H1 (cell line): ENCODE measurements around the gene HOXB7. TPM values are rescaled to one million over a fixed set of nuclear protein-coding genes. Genes with fewer than 3 reads are reported as not detected.
A peak's percentile ranks its signal among the peaks of the same experiment; 100 is the strongest.

Experiments
- CTCF ChIA-PET: fragments of 300-600 bp; sonication (Branson Sonifier 250); formaldehyde crosslinking; loops from one replicate; lab custom pipeline; 2021; ENCODE audit not compliant: partially characterized antibody; lab: Charles Lee
- POLR2A ChIA-PET: fragments of 300-600 bp; sonication (Branson Sonifier 250); formaldehyde crosslinking; loops from one replicate; lab custom pipeline; 2021; ENCODE audit warnings: inconsistent platforms; ENCODE audit not compliant: partially characterized antibody; lab: Charles Lee
- DNase-seq, 2 experiments: peaks; one replicate each; pipeline versions ENCODE4 v3.0.0 to v3.0.0-alpha.2; 2010 to 2022; ENCODE audit warnings: low spot score in 2 of 2, low read depth in 1 of 2, mixed read lengths in 1 of 2
- FAIRE-seq: peaks from 2 replicates; lab custom pipeline; 2011; peaks lifted over from hg19 to GRCh38; lab: Jason Lieb, UNC
- H2AFZ ChIP-seq: 2 replicates; pipeline ENCODE4 v1.8.1; 2012; ENCODE audit warnings: low read length, inconsistent platforms
- H2AK5ac ChIP-seq: 2 replicates; pipeline ENCODE4 v1.6.1; 2013; ENCODE audit warnings: low read depth, low read length
- H2BK120ac ChIP-seq: replicated peaks from 2 replicates; pipeline ENCODE3; 2013; ENCODE audit warnings: low read depth, low read length, inconsistent platforms
- H2BK12ac ChIP-seq: 2 replicates; pipeline ENCODE4 v1.6.1; 2013; ENCODE audit warnings: low read depth, low read length
- H2BK15ac ChIP-seq: 2 replicates; pipeline ENCODE4 v1.6.1; 2013; ENCODE audit warnings: low read length
- H2BK20ac ChIP-seq: 2 replicates; pipeline ENCODE4 v1.6.1; 2013; ENCODE audit warnings: low read length
- H2BK5ac ChIP-seq: 2 replicates; pipeline ENCODE4 v1.6.1; 2013; ENCODE audit warnings: low read depth, low read length
- H3K14ac ChIP-seq: 2 replicates; pipeline ENCODE4 v1.6.1; 2013; ENCODE audit warnings: inconsistent platforms; ENCODE audit not compliant: insufficient read length
- H3K18ac ChIP-seq: 2 replicates; pipeline ENCODE4 v1.6.1; 2013; ENCODE audit warnings: low read length; ENCODE audit errors: extremely low read depth
- H3K23ac ChIP-seq: 2 replicates; pipeline ENCODE4 v1.6.1; 2013; ENCODE audit warnings: inconsistent platforms; ENCODE audit not compliant: insufficient read length
- H3K23me2 ChIP-seq: 2 replicates; pipeline ENCODE4 v1.6.1; 2013; ENCODE audit warnings: low read depth, low read length
- H3K27ac ChIP-seq: 2 replicates; pipeline ENCODE4 v1.6.1; 2011; ENCODE audit warnings: low read depth, low read length, inconsistent platforms
- H3K27me3 ChIP-seq, 4 experiments: replicated peaks in 1 of 4; 1 replicate in 1 of 4; 2 replicates in 3 of 4; pipeline versions ENCODE4 v1.6.1 to v1.8.1; 2011 to 2013; ENCODE audit warnings: low read length in 3 of 4, mild to moderate bottlenecking in 3 of 4, inconsistent platforms in 2 of 4, mixed read lengths in 2 of 4, moderate library complexity in 1 of 4; ENCODE audit not compliant: control insufficient read depth in 3 of 4, insufficient read depth in 3 of 4; ENCODE audit errors: extremely low read depth in 1 of 4
- H3K36me3 ChIP-seq, 4 experiments: 2 replicates each; pipeline versions ENCODE4 v1.6.1 to v1.8.1; 2011 to 2013; ENCODE audit warnings: mild to moderate bottlenecking in 4 of 4, low read length in 3 of 4, moderate library complexity in 2 of 4, control low read depth in 1 of 4, inconsistent platforms in 1 of 4; ENCODE audit not compliant: insufficient read depth in 4 of 4, control insufficient read depth in 2 of 4
- H3K4ac ChIP-seq: replicated peaks from 2 replicates; pipeline ENCODE3; 2013; ENCODE audit warnings: low read length, low read depth, mixed read lengths, inconsistent platforms; ENCODE audit not compliant: insufficient read length
- H3K4me1 ChIP-seq, 4 experiments: replicated peaks in 1 of 4; 1 replicate in 1 of 4; 2 replicates in 3 of 4; pipeline versions ENCODE4 v1.6.1 to v1.8.1; 2011 to 2013; ENCODE audit warnings: low read length in 3 of 4, inconsistent platforms in 2 of 4, mixed read lengths in 1 of 4; ENCODE audit not compliant: insufficient read depth in 4 of 4, control insufficient read depth in 3 of 4
- H3K4me2 ChIP-seq, 2 experiments: 2 replicates each; pipeline versions ENCODE4 v1.6.1 to v1.8.1; 2011 to 2013; ENCODE audit warnings: low read depth in 2 of 2, low read length in 2 of 2, control low read depth in 1 of 2, inconsistent platforms in 1 of 2, mild to moderate bottlenecking in 1 of 2; ENCODE audit not compliant: insufficient read depth in 1 of 2
- H3K4me3 ChIP-seq, 4 experiments: fragments of 200-600, 300-600 bp in 1 of 4; sonication (generic), shearing (Covaris generic), sonication (Bioruptor Twin) in 1 of 4; 2 replicates each; pipeline versions ENCODE4 v1.5.1 to v1.8.1; 2011 to 2016; ENCODE audit warnings: low read length in 4 of 4, low read depth in 3 of 4, control low read depth in 2 of 4, inconsistent platforms in 2 of 4, mild to moderate bottlenecking in 2 of 4, mixed read lengths in 1 of 4, moderate library complexity in 1 of 4; ENCODE audit not compliant: insufficient read depth in 2 of 4; ENCODE audit errors: extremely low read depth in 1 of 4
- H3K56ac ChIP-seq: replicated peaks from 2 replicates; pipeline ENCODE3; 2013; ENCODE audit warnings: low read depth, mild to moderate bottlenecking, mixed read lengths, low read length, inconsistent platforms; ENCODE audit not compliant: insufficient read length
- H3K79me1 ChIP-seq: 2 replicates; pipeline ENCODE4 v1.6.1; 2013; ENCODE audit warnings: low read depth, low read length, control low read depth
- H3K79me2 ChIP-seq, 2 experiments: 2 replicates each; pipeline versions ENCODE4 v1.6.1 to v1.8.1; 2012 to 2013; ENCODE audit warnings: low read length in 2 of 2, mild to moderate bottlenecking in 2 of 2, inconsistent platforms in 1 of 2; ENCODE audit not compliant: insufficient read depth in 2 of 2, control insufficient read depth in 1 of 2
- H3K9ac ChIP-seq, 4 experiments: replicated peaks in 1 of 4; 1 replicate in 1 of 4; 2 replicates in 3 of 4; pipeline versions ENCODE4 v1.6.1 to v1.8.1; 2011 to 2013; ENCODE audit warnings: low read depth in 3 of 4, low read length in 3 of 4, control low read depth in 2 of 4, mild to moderate bottlenecking in 2 of 4, moderate library complexity in 2 of 4, inconsistent platforms in 1 of 4; ENCODE audit errors: extremely low read depth in 1 of 4
- H3K9me3 ChIP-seq, 2 experiments: 2 replicates each; pipeline versions ENCODE4 v1.6.1 to v1.8.1; 2012 to 2013; ENCODE audit warnings: mild to moderate bottlenecking in 2 of 2, moderate library complexity in 2 of 2, control low read depth in 1 of 2, inconsistent platforms in 1 of 2, low read depth in 1 of 2, low read length in 1 of 2, mixed read lengths in 1 of 2; ENCODE audit not compliant: insufficient read depth in 2 of 2
- H4K20me1 ChIP-seq, 2 experiments: replicated peaks in 1 of 2; 2 replicates each; pipeline versions ENCODE3 to v1.8.1; 2011 to 2013; ENCODE audit warnings: inconsistent platforms in 2 of 2, low read length in 2 of 2, mild to moderate bottlenecking in 1 of 2; ENCODE audit not compliant: insufficient read depth in 2 of 2, control insufficient read depth in 1 of 2
- H4K5ac ChIP-seq: 2 replicates; pipeline ENCODE4 v1.6.1; 2013; ENCODE audit warnings: low read length, low read depth, mixed read lengths, inconsistent platforms; ENCODE audit not compliant: insufficient read length
- H4K8ac ChIP-seq: 2 replicates; pipeline ENCODE4 v1.8.0; 2013; ENCODE audit warnings: mild to moderate bottlenecking, moderate library complexity, low read length, inconsistent platforms; ENCODE audit not compliant: insufficient read depth; ENCODE audit errors: extremely low read depth
- H4K91ac ChIP-seq: replicated peaks from 2 replicates; pipeline ENCODE3; 2013; ENCODE audit warnings: low read length, mixed read lengths, inconsistent platforms; ENCODE audit not compliant: insufficient read length
- CBX8 ChIP-seq: fragments of 300-800, 300-1000 bp; sonication (generic); IDR thresholded peaks from 2 replicates; pipeline ENCODE4 v1.7.1; 2016; ENCODE audit warnings: low read depth, low read length, borderline replicate concordance
- NRF1 ChIP-seq: IDR thresholded peaks from 2 replicates; pipeline ENCODE4 v1.6.1; 2011; ENCODE audit warnings: mild to moderate bottlenecking, low read depth, low read length, improper control_type of control experiment
- RNF2 ChIP-seq: fragments of 200-900, 300-1000 bp; sonication (generic); IDR thresholded peaks from 2 replicates; pipeline ENCODE4 v1.7.1; 2016; ENCODE audit warnings: borderline replicate concordance, low read depth, mild to moderate bottlenecking, antibody characterized with exemption, low read length; ENCODE audit not compliant: poor library complexity, severe bottlenecking; ENCODE audit errors: missing control alignments
- WGBS, 2 experiments: shearing (Covaris generic) in 1 of 2; methylation state at CpG; one replicate each; pipeline versions ENCODE4 v1.1.6 to v1.1.7; 2013 to 2015; ENCODE audit warnings: low lambda C conversion rate in 2 of 2, mixed read lengths in 2 of 2, inconsistent platforms in 1 of 2, low coverage in 1 of 2, missing lambda C conversion rate in 1 of 2; ENCODE audit not compliant: insufficient replicate concordance in 2 of 2, insufficient coverage in 1 of 2, insufficient read length in 1 of 2; ENCODE audit errors: extremely low coverage in 1 of 2, missing lambda C conversion rate in 1 of 2; 5-methylcytosine and 5-hydroxymethylcytosine counted together
- polyA plus RNA-seq, 7 experiments: library from polyadenylated mRNA; depleted of rRNA in 3 of 7; stranded (reverse) in 5 of 7; unstranded in 2 of 7; fragments of >200 nt in 5 of 7; fragments of 200-250 nt in 2 of 7; gene quantifications; 1 replicate in 5 of 7; 2 replicates in 1 of 7; 4 replicates in 1 of 7; pipeline versions ENCODE4 v1.2.1 to v1.2.3, GENCODE V29; 2011 to 2013; ENCODE audit warnings: missing spikeins in 2 of 7, mixed read lengths in 2 of 7
- total RNA-seq: library from RNA; stranded (reverse); fragmentation: NEBNext Ultra II Directional; extraction: Animal tissue kit (Norgen Biotek cat#: 25700); gene quantifications from 2 replicates; pipeline ENCODE4 v1.2.1, GENCODE V29; 2021

HOXB7 gene
- total and polyA plus RNA-seq, 2 of the 8 experiments (the other 6 are each of a cell fraction or from before 2014, with no cell fraction given): not detected

GRCh38 chr17:48611213-48611612, 396 bp upstream of the HOXB7 start:
- H3K18ac ChIP-seq: no peak overlapping the region
- no peak overlapping the region for H2AK5ac ChIP-seq
- H3K27me3 ChIP-seq: peaks cover 97 to 100% (median 99%) of the 10 kb centered on the region in 4 experiments
- H2AFZ ChIP-seq: no peak overlapping the region
- no peak overlapping the region for H4K5ac ChIP-seq
- no peak overlapping the region for H3K23ac ChIP-seq
- H3K56ac ChIP-seq: no peak overlapping the region
- POLR2A ChIA-PET: no interaction called here
- H3K14ac ChIP-seq: no peak overlapping the region
- no peak overlapping the region for H4K91ac ChIP-seq
- peaks cover 28 to 35% of the 10 kb centered on the region in 2 experiments for H4K20me1 ChIP-seq
- no peak overlapping the region for H4K8ac ChIP-seq
- no peak overlapping the region for H2BK20ac ChIP-seq
- H3K4ac ChIP-seq: no peak overlapping the region
- H2BK120ac ChIP-seq: no peak overlapping the region
- peaks cover 2% of the 10 kb centered on the region; the same call in 1 of the 2 replicates for H3K23me2 ChIP-seq
- peak overlapping the region in 1 of 4 experiments; percentile 46; a peak in 2 of 8 replicates for H3K4me3 ChIP-seq
- FAIRE-seq (no peak), DNase-seq (no peak)
- H3K9ac ChIP-seq: no peak overlapping the region
- peak overlapping the region; percentile 41 to 57; a peak in 1 of 4 replicates for H3K4me2 ChIP-seq
- H3K79me2 ChIP-seq: no peaks in the 10 kb centered on the region
- H3K27ac ChIP-seq: no peak overlapping the region
- no peak overlapping the region for H2BK5ac ChIP-seq
- CTCF ChIA-PET: no interaction called here
- peaks cover 0 to 18% (median 0%) of the 10 kb centered on the region in 4 experiments; a peak in 1 of 8 replicates for H3K36me3 ChIP-seq
- H2BK12ac ChIP-seq: no peak overlapping the region
- no peak for TF ChIP-seq RNF2
- TF ChIP-seq CBX8: 0 out of 2 replicates have a peak, but pooled peaks have one; percentile 34
- no peak for TF ChIP-seq NRF1
- WGBS, 2 experiments: 10% methylated on average over 19 of the region's 22 CpGs; no CpG with 5 or more reads in 1 of the 2 experiments
- no peaks in the 10 kb centered on the region for H3K79me1 ChIP-seq
- H3K4me1 ChIP-seq: peaks cover 0 to 7% (median 4%) of the 10 kb centered on the region in 4 experiments; a peak in 5 of 7 replicates
- H3K9me3 ChIP-seq: no peaks in the 10 kb centered on the region; a peak in 1 of 4 replicates
- no peak overlapping the region for H2BK15ac ChIP-seq
